HTERT RPE-1 (cell line): ENCODE measurements around the gene DPPA3.
"Not testable (repeated sequence)": the region's sequence is repeated elsewhere in the genome, so short reads cannot be mapped to it uniquely, and the experiment has no call there.

Source experiments
- in situ Hi-C: fragments of 300-500 bp; cut with MboI; formaldehyde crosslinking; loops from 4 replicates; pipeline ENCODE4 v1.14.3; 2020; ENCODE audit warnings: low sequenced_read_pairs

The DPPA3 gene

DNA sequence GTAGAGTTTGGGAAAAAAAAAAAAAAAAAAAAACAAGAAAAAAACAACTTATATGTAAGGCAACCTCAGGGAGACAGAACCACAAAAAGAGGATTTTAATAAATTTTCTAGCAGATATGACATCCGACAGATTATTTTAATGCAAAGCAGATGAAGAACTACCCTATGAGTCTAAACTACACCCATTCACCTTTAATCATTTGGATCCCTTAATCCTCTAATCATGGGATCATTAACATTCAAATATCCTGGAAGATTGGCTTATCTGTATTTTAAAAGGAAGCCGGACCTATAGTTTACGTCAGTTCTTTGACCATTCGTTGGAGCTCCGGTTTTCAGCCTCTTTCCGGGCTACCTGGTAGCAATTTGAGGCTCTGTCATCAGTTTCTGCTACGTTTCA, at the start of gene DPPA3:
DPPA3 (plus strand) TSS at position 301 of the 400 bp plus-strand sequence. CDS start 138 bp downstream, outside the sequence.
- in situ Hi-C loops: no loop called here

DNA sequence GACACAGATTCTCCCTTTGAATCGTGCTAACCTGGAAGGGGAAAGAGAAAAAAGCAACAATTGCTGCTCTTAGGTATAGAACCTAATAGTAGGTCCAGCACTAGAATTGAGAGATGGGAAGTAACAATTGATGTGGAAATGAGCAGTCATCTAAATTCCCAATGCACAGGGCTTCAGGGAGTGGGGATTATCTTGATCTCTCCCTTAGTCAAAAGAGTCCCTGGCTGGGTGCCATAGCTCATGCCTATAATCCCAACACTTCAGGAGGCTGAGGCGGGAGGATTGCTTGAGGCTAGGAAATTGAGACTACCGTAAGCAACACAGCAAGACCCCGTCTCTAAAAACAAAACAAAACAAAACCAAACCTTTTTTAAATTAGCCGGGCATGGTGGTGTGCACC, 49.5 kb upstream of the DPPA3 start:
- in situ Hi-C loops: no loop called here

DNA sequence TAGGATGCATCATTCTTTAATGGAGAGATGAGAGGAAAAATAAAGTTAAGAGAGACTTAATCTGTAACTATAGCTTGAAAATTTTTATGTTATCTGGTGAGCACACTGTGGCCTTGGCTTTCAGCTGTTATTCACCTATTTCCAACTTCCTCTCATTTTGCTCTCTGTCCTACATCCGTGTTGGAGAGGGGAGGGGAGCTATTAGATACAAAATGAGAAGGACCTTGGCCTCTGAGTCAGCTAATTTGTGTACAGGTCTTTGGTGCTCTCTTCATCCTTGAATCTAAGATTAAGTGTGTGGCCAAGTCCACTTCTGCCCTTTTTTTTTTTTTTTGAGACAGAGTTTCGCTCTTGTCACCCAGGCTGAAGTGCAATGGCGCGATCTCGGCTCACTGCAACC, 44.6 kb upstream of the DPPA3 start:
- in situ Hi-C loops: no loop called here

DNA sequence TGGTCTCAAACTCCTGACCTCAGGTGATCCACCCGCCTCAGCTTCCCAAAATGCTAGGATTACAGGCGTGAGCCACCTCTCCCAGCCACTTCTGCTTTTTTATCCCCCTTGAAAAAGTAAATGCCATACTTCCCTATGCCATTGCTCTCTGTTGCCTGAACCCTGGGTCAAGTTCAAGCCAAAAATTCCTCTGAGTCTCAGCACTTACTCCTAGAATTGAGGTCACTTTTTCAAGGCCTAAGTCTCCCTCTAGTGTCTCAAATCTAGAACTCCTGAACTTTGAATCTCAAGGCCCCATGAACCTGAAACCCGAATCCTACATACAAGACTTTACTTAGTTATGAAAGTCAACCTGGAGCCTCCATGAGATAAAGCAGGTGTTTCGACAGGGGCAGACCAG, 44.1 kb upstream of the DPPA3 start:
- in situ Hi-C loops: no loop called here

DNA sequence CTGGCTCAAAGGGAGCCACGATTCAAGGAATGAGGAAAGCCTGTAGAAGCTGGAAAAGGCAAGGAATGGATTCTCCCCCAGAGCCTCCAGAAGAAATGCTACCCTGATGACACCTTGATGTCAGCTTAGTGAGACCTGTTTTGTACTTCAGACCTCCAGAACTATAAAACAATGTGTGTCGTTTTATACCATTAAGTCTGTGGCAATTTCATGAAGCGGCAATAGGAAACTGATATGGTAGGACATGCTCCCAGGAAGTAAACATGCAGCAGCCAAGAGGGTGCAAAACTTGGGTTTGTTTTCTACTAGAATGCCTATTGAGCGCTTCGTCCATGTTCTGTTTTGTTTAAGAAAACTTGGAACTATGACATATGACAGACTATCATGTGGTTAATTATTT, 43.1 kb upstream of the DPPA3 start:
- in situ Hi-C loops: no loop called here

DNA sequence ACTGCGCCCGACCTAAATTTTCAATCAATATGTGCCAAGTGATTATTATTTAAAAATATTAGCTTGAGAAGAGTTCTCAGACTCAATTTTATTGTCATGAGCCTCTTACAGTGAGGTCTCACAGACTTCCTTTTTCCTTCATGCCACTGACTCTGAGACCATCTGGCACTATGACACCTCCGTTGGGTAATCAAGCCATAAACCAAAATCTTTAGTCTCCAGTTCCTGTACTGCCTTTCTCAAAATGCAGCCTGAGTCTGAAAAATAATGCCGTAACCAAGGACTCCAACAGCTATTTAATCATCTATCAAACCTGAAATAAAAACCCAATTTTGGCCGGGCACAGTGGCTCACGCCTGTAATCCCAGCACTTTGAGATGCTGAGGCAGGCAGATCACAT, 35.8 kb upstream of the DPPA3 start:
- in situ Hi-C loops: not testable (repeated sequence)

DNA sequence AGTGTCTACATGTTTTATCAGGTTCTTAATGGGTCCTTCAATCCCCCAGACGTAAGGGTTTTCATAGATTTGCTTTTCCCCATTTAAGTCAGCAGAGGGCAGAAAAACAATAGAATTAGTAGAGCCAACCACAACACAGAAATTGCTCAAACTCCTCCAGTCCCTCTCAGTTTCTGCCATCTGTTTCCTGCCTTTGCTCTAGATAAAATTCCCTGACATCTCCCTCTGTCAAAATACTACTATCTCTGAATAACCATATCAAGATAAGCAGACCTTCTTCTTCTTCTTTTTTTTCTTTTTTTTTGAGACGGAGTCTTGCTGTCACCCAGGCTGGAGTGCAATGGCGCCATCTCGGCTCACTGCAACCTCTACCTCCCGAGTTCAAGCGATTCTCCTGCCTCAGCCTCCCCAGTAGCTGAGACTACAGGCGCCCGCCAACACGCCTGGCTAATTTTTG, 33.8 kb upstream of the DPPA3 start:
- in situ Hi-C loops: not testable (repeated sequence)

DNA sequence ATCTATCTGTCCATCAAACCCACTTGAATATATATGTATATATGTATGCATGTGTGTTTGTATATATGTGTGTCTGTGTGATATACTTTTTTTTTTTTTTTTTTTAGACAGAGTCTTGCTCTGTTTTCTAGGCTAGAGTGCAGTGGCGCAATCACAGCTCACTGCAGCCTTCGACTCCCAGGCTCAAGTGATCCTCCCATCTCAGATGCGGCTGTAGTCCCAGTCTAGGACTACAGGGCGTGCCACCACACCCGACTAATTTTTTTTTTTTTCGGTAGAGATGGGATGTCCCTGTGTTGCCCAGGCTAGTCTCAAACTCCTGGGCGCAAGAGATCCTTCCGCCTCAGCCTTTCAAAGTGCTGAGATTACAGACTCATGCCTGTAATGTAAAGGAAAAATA, 32.5 kb upstream of the DPPA3 start:
- in situ Hi-C loops: no loop called here

DNA sequence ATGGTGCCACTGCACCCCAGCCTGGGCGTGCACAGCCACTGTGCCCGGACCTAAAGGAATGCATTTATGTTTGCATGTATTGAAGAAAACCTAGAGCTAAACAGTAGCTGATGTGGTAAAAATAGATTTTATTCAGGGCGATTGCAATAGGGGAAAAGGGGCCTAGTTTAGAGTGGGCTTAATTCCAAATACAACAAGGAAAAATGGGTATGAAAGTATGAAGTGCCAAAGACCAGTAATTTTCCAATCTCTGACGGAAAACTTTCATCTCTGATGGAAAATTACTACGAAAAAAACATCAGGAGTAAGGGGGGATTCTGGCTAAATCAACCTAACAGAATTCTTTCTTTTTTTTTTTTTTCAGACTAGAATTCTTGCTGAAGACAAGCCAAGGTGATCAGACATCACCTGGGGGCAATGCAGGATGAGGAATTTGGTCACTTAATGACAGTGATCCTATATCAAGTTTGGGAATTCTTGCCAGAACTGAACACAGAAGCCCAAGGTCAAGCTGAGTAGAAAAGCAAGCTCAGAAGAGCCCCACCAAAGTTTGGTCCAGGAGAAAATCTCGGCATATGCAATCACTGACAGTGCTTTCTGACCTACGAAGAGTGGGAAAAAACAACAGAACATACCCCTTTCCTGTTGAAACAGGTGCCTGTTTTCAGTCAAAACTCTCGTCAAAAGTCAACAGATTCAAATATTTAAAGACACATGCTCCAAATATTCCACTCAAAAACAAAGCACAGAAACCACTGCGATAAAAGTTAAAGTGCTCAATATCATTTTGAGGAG, 31.8 kb upstream of the DPPA3 start:
- in situ Hi-C loops: no loop called here

DNA sequence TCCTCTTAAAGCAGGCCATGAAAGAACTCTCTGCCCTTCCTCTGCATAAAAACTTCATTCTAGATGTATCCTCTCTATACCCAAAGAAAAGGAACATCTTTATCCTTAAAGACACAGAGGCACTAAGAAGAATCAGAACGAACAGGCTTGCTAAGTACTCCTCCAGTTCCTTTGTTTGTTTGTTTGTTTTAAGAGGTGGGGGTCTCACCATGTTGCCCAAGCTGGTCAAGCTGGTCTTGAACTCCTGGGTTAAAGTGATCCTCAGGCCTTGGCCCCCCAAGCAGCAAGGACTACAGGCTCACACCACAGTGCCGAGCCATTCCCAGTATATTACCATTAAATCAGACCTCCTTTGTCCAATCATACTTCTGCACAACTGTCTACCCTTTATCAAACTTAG, 29.7 kb upstream of the DPPA3 start:
- in situ Hi-C loops: no loop called here

DNA sequence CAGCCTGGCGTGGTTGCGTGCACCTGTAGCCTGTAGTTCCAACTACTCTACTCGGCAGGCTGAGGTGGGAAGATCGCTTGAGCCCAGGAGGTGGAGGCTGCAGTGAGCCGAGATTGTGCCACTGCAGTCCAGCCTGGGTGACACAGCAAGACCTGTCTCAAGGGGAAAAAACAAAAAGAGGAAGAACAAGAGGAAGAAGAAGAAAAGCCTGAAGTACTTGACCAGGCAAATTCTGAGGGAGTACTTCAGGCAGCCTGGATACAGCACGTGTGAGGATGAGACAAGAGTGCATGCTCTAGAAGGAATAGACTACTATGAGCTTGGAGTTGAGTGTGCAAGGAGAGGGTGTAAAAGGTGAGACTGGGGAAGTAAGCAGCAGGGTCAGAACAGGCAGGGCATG, 17.4 kb upstream of the DPPA3 start:
- in situ Hi-C loops: no loop called here

DNA sequence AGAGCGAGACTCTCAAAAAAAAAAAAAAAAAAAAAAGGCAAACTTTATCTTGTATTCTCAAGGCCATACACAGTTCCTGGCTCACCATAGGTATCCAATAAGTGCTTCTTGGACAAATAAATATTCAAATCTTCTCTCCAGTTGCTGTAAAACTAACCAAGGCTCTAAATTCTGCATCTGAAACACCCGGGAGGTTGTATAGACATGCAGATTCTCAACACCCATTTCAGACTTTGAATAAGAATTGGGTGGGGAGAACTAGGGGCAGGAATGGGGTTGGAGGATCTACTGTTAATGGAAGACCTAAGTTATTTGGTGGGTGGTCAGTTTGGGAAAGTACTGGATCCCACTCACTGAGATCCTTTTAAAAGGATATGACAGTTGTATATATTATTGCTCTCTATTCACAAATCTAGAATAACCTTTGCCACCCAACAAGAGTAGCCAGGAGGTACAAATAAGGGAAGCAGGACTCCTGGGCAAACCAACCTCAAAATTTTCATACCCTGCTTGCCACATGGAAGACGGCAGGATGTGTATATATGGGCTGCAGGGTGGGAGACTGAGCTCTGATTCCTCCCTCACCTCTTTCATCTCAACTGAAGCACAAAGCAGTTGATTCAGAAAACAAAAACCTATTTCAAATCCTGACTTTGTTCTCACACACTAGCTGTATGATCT, 16.5 kb upstream of the DPPA3 start:
- in situ Hi-C loops: no loop called here

DNA sequence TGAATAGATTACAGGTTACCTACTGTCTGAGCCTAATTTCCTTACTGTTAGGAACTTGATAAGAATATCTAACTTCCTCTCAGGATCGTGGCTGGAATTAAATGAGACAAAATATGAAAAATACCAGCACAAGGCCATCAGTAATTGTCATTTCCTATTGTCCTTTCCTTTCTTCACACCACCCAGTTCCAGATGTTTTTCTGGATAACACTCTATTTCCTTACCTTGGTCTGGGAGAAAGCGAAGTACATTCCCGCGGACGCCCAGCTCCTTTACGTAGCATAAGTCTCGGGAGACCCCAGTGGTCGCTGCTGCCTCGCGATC, 16.0 kb upstream of the DPPA3 start:
- in situ Hi-C loops: no loop called here

DNA sequence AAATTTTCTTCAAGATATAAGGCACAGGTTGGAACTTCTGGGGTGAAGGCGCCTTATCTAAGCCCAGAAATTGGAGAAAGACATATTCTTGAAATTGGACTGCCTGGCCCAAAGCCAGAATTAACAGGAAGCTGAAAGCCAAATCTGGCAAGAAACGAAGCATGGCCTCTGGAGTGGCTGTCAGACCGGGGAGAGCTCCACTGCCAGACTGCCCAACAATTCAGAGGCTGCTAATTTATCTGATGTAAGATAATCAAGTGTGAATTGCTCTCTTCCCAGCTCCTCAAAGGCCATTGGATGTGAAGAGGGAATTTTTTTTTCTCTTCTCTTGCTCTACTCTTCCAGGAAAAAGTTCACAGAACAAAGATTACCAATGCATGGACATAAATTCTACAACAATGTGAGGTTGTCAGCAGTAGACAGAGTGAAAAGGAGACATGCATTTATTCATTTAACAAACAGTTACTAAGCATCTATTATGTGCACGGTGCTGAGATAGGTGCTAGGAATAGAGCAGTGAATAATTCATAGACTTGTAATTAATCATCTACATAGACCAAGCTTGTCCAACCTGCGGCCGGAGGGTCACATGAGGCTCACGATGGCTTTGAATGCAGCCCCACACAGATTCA, 15.6 kb upstream of the DPPA3 start, which contains the start of gene GDF3:
GDF3 (minus strand) TSS at position 210 of the 632 bp plus-strand sequence; CDS start at position 163, 47 bp downstream.
- in situ Hi-C loops: no loop called here

DNA sequence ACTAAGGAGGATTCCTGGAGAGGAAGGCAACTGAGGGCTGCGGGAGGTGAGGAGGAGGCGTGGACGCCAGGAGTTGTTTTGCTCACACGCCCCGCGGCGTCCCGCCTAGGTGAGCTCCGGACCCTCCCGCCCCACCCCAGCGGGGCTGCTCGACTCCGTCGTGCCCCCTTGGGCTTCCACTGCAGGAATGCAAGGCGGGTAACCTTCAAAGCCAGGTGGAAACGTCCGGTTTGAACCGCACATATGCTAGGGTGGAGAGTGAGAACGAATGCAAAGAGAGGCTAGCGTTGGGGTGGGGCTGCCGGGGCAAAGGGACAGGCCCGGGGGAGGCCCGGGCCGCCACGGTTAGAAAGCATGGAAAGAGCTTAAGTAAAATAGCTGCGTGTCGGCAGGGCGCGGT, 5.4 kb upstream of the DPPA3 start:
- in situ Hi-C loops: no loop called here

DNA sequence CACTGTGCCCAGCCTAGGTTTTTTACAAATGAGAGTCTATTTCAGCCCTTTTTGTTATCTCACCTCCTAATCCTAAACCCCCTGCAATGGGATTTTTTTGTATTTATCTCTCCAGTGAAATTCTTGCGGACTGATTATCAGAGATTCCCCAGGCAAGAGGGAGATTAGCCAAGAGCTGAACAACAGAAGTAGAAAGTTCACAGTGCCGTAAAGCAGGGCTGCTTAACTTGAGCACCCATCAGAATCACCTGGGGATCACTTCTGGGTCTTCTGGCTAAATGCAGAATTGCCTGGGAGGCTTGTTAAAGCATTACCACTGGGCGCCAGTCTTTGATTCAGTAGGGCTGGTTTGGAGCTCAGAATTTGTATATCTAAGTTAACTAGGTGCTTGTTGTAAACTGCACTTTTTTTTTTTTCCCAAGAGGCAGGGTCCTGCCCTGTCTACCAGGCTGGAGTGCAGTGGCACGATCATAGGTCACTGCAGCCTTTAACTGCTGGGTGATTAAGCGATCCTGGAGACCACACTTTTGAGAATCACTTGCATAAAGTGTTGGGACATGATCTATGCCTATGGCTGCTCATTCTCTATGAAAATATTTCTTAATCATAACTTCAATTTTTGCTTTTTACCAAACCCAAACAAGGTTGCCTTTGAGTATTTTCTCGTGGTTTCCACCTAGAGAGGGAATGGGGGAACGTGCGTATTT, 1.1 kb upstream of the DPPA3 start:
- in situ Hi-C loops: no loop called here

DNA sequence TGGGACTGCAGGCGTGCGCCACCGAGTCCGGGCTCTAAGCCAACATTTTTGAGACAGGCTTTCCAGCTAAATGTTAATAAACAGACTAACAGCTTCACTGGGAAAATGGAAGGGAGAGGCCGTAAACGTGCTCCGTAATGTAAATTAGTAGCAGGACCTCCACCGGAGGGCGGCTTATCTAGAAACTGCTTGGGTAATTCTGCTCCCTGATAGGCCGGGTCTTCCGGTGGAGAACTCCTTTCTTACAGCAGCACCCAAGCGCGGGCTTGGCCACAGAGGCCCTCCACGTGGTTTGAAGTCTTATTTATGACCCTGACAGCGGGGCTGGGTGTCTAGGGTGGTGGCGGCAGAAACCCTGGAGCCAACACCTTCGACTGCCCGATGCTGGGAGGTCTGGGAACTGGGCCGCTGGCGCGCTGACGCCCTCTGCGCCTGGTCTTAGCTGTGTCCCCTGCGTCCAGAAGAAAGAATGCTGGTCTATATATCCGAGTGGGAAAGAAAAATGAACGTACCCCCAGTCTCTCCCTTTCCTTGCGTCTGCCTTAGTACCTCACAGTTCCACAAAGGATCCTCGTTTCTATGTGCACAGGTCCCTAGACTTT, 1.7 kb downstream of the DPPA3 start:
- in situ Hi-C loops: no loop called here

DNA sequence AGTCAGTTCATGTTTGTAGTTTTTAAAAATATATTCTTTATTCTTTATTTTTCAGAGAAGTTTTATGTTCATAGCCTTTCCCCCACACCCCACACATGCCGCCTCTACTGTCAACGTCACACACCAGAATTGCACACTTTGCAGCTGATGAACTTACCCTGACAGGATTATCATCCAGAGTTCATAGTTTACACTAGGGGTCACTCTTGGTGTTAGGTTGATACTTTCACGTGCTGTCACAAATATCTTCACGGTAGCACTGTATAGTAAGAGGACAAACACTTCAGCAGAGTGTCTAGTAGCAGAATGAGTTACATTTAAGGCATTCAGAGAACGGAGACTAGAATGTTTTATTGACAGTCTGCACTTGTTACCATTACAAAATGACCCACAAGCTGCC, 5.1 kb downstream of the DPPA3 start:
- in situ Hi-C loops: no loop called here

DNA sequence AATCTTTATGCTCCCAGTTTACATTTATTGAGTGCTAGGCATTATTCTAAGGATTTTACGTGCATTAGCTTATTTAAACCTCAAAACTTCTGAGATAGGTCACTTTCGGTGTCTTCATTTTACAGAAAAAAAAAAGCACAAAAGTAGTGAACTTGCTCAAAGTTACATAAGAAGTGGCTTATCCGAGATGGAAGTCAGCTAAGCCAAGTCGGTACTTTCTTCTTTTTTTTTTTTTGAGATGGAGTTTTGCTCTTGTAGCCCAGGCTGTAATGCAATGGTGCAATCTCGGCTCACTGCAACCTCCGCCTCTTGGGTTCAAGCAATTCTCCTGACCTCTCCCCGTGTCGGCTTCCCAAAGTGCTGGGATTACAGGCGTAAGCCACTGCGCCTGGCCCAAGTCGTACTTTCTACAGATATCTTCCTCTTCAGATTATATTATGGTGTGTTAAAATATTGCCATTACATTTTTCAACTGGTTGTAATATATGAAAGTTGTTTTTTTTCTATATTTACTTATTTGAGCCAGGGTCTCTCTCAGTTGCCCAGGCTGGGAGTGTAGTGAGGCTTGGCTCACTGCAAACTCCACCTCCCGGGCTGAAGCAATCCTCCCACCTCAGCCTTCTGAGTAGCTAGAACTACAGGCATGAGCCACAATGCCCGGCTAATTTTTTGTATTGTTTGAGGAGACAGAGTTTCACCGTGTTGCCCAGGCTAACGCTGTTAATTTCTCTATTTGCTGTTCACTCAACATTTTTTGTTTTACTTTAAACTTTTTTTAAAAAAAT, 8.9 kb downstream of the DPPA3 start:
- in situ Hi-C loops: no loop called here

DNA sequence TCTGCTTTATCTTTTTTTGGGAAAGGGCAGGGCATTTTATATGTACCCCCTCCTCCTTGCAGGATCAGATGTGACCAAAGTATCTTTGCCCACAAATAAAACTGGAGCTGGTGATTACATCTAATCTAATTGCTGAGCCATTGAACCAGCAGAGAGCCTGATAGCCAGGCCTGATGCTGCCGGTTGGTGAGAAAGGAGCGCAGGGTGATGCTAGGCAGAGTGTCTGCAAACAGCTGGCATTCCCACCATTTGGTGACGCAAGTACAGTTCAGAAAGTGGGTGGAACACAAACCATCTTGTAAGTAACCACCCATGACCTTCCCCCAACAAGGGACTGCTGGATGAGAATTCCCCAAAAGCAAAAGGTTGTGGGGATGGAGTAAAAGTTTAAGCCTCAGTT, 12.7 kb downstream of the DPPA3 start:
- in situ Hi-C loops: no loop called here
